IMR-90 (cell line): ENCODE measurements around the gene FAM229A. TPM values are rescaled to one million over a fixed set of nuclear protein-coding genes. Genes with fewer than 3 reads are reported as not detected.
A peak's percentile ranks its signal among the peaks of the same experiment; 100 is the strongest.

Experiments used
- ATAC-seq: fragments of 200-7000 bp; cut with Tn5 transposase; 2 replicates; pipeline ENCODE4 v1.9.1; 2020; ENCODE audit warnings: low read depth, mild to moderate bottlenecking, moderate library complexity
- BruUV-seq: library from RNA; stranded (reverse); fragments of 400-500 nt; replicated peaks from 2 replicates; lab custom pipeline; 2021; lab: Mats Ljungman, UMichigan
- CTCF ChIA-PET: fragments of 300-600 bp; formaldehyde crosslinking; extraction: SDS; loops from one replicate; lab custom pipeline; 2021; ENCODE audit warnings: antibody characterized with exemption; lab: Yijun Ruan, JAX
- POLR2A ChIA-PET: fragments of 300-600 bp; sonication (Branson Sonifier 250); formaldehyde crosslinking; loops from one replicate; lab custom pipeline; 2022; ENCODE audit warnings: antibody characterized with exemption; ENCODE audit not compliant: unreplicated experiment; lab: Charles Lee
- DNase-seq: peaks from one replicate; pipeline ENCODE4 v3.0.0; 2013
- H2AFZ ChIP-seq: replicated peaks from 2 replicates; pipeline ENCODE3; 2013; ENCODE audit warnings: low read length, mild to moderate bottlenecking; ENCODE audit not compliant: poor library complexity
- H2AK5ac ChIP-seq: 2 replicates; pipeline ENCODE4 v1.6.1; 2013; ENCODE audit warnings: low read depth, low read length, inconsistent platforms
- H2AK9ac ChIP-seq: replicated peaks from 2 replicates; pipeline ENCODE3; 2013; ENCODE audit warnings: mild to moderate bottlenecking, low read depth, low read length, moderate library complexity; ENCODE audit not compliant: poor library complexity
- H2BK120ac ChIP-seq: 2 replicates; pipeline ENCODE4 v1.6.1; 2013; ENCODE audit warnings: low read depth, low read length, inconsistent platforms
- H2BK15ac ChIP-seq: 3 replicates; pipeline ENCODE4 v1.6.1; 2013; ENCODE audit warnings: low read depth, low read length, inconsistent platforms
- H2BK20ac ChIP-seq: 2 replicates; pipeline ENCODE4 v1.6.1; 2013; ENCODE audit warnings: low read depth, mild to moderate bottlenecking, inconsistent platforms, low read length, moderate library complexity
- H2BK5ac ChIP-seq: 2 replicates; pipeline ENCODE4 v1.6.1; 2013; ENCODE audit warnings: mild to moderate bottlenecking, low read depth, low read length, inconsistent platforms; ENCODE audit not compliant: poor library complexity, severe bottlenecking
- H3K14ac ChIP-seq: replicated peaks from 2 replicates; pipeline ENCODE4 v1.6.1; 2013; ENCODE audit warnings: low read depth, low read length, inconsistent platforms
- H3K18ac ChIP-seq: 2 replicates; pipeline ENCODE4 v1.6.1; 2013; ENCODE audit warnings: low read depth, low read length, control low read depth
- H3K23ac ChIP-seq: 2 replicates; pipeline ENCODE4 v1.6.1; 2013; ENCODE audit warnings: low read depth, low read length, inconsistent platforms
- H3K27ac ChIP-seq: 2 replicates; pipeline ENCODE4 v1.5.1; 2013; ENCODE audit warnings: mild to moderate bottlenecking, control low read depth, low read length; ENCODE audit not compliant: insufficient read depth
- H3K27me3 ChIP-seq: 2 replicates; pipeline ENCODE4 v1.6.1; 2013; ENCODE audit warnings: low read length; ENCODE audit not compliant: control insufficient read depth, insufficient read depth
- H3K36me3 ChIP-seq: 2 replicates; pipeline ENCODE4 v1.6.1; 2013; ENCODE audit warnings: low read length, mixed read lengths; ENCODE audit not compliant: control insufficient read depth, insufficient read depth
- H3K4ac ChIP-seq: 2 replicates; pipeline ENCODE4 v1.6.1; 2013; ENCODE audit warnings: low read depth, low read length, inconsistent platforms
- H3K4me1 ChIP-seq: 2 replicates; pipeline ENCODE4 v1.6.1; 2013; ENCODE audit warnings: low read length, mixed read lengths; ENCODE audit not compliant: control insufficient read depth, insufficient read depth
- H3K4me2 ChIP-seq: 2 replicates; pipeline ENCODE4 v1.6.1; 2013; ENCODE audit warnings: low read depth, mild to moderate bottlenecking, control low read depth, low read length, moderate library complexity
- H3K4me3 ChIP-seq: 2 replicates; pipeline ENCODE4 v1.5.1; 2013; ENCODE audit warnings: low read depth, mild to moderate bottlenecking, control low read depth, low read length, moderate library complexity; ENCODE audit not compliant: insufficient read depth
- H3K56ac ChIP-seq: 2 replicates; pipeline ENCODE4 v1.6.1; 2013; ENCODE audit warnings: low read length, inconsistent platforms; ENCODE audit not compliant: insufficient read depth; ENCODE audit errors: extremely low read depth
- H3K79me1 ChIP-seq, 2 experiments: 2 replicates each; pipeline ENCODE4 v1.6.1; 2013; ENCODE audit warnings: low read length in 2 of 2, inconsistent platforms in 1 of 2, low read depth in 1 of 2
- H3K9ac ChIP-seq: 2 replicates; pipeline ENCODE4 v1.6.1; 2013; ENCODE audit warnings: low read depth, low read length, control low read depth
- H3K9me1 ChIP-seq: 2 replicates; pipeline ENCODE4 v1.6.1; 2013; ENCODE audit warnings: low read length, inconsistent platforms; ENCODE audit not compliant: insufficient read depth
- H3K9me3 ChIP-seq: 2 replicates; pipeline ENCODE4 v1.6.1; 2013; ENCODE audit warnings: low read length; ENCODE audit not compliant: control insufficient read depth, insufficient read depth
- H4K20me1 ChIP-seq: 2 replicates; pipeline ENCODE4 v1.6.1; 2013; ENCODE audit warnings: low read length, inconsistent platforms; ENCODE audit not compliant: insufficient read depth
- H4K5ac ChIP-seq: 2 replicates; pipeline ENCODE4 v1.6.1; 2013; ENCODE audit warnings: mild to moderate bottlenecking, low read depth, low read length, control low read depth
- H4K8ac ChIP-seq, 2 experiments: 2 replicates each; pipeline ENCODE4 v1.6.1; 2013; ENCODE audit warnings: low read depth in 2 of 2, low read length in 2 of 2, control low read depth in 1 of 2, inconsistent platforms in 1 of 2
- H4K91ac ChIP-seq: 2 replicates; pipeline ENCODE4 v1.6.1; 2013; ENCODE audit warnings: low read depth, low read length, inconsistent platforms; ENCODE audit not compliant: insufficient read depth
- BHLHE40 ChIP-seq: fragments of 150-350 bp; IDR thresholded peaks from 2 replicates; pipeline ENCODE4 v1.6.1; 2016; ENCODE audit warnings: mild to moderate bottlenecking, low read depth, low read length
- CEBPB ChIP-seq: IDR thresholded peaks from 2 replicates; pipeline ENCODE4 v1.6.1; 2012; ENCODE audit warnings: low read depth, low read length, improper control_type of control experiment
- CHD1 ChIP-seq: IDR thresholded peaks from 2 replicates; pipeline ENCODE4 v1.6.1; 2012; ENCODE audit warnings: low read depth, low read length, improper control_type of control experiment
- CTCF ChIP-seq: conservative IDR thresholded peaks from 2 replicates; pipeline ENCODE4 v1.5.1; 2012; ENCODE audit warnings: mild to moderate bottlenecking, low read depth, low read length, improper control_type of control experiment
- ELK1 ChIP-seq: fragments of 150-350 bp; IDR thresholded peaks from 2 replicates; pipeline ENCODE4 v1.6.1; 2016; ENCODE audit warnings: low read depth, mild to moderate bottlenecking, low read length, moderate library complexity, borderline replicate concordance
- FOS ChIP-seq: fragments of 150-350 bp; IDR thresholded peaks from 2 replicates; pipeline ENCODE4 v1.6.1; 2016; ENCODE audit warnings: low read depth, low read length
- MXI1 ChIP-seq: IDR thresholded peaks from 2 replicates; pipeline ENCODE4 v1.6.1; 2012; ENCODE audit warnings: low read depth, mild to moderate bottlenecking, low read length, moderate library complexity, borderline replicate concordance
- NFE2L2 ChIP-seq: fragments of 150-350 bp; IDR thresholded peaks from 2 replicates; pipeline ENCODE4 v1.6.1; 2016; ENCODE audit warnings: low read depth, mild to moderate bottlenecking, low read length
- POLR2A ChIP-seq: IDR thresholded peaks from 2 replicates; pipeline ENCODE4 v1.6.1; 2012; ENCODE audit warnings: mild to moderate bottlenecking, low read depth, low read length
- RAD21 ChIP-seq: IDR thresholded peaks from 2 replicates; pipeline ENCODE4 v1.6.1; 2012; ENCODE audit warnings: low read length, improper control_type of control experiment
- RCOR1 ChIP-seq: IDR thresholded peaks from 2 replicates; pipeline ENCODE4 v1.6.1; 2012; ENCODE audit warnings: mild to moderate bottlenecking, low read length, improper control_type of control experiment; ENCODE audit not compliant: insufficient replicate concordance
- RFX5 ChIP-seq: IDR thresholded peaks from 2 replicates; pipeline ENCODE4 v1.8.0; 2012; ENCODE audit warnings: low read depth, mild to moderate bottlenecking, low read length, moderate library complexity
- USF2 ChIP-seq: fragments of 150-350 bp; IDR thresholded peaks from 2 replicates; pipeline ENCODE4 v1.6.1; 2017; ENCODE audit warnings: mild to moderate bottlenecking, antibody characterized with exemption, low read length, low read depth
- WGBS, 2 experiments: methylation state at CpG; one replicate each; pipeline versions ENCODE4 v1.1.5 to v1.1.7; 2013; ENCODE audit warnings: missing lambda C conversion rate in 2 of 2; ENCODE audit not compliant: insufficient read length in 1 of 2; ENCODE audit errors: extremely low coverage in 2 of 2; 5-methylcytosine and 5-hydroxymethylcytosine counted together
- dilution Hi-C: fragments of 300-500 bp; cut with HindIII; formaldehyde crosslinking; loops from one replicate; pipeline ENCODE4 v1.14.3; 2018; ENCODE audit warnings: low sequenced_read_pairs; ENCODE audit not compliant: unreplicated experiment
- in situ Hi-C: fragments of 300-500 bp; cut with MboI; formaldehyde crosslinking; loops from 3 replicates; pipeline ENCODE4 v1.14.3; 2019; ENCODE audit warnings: low sequenced_read_pairs, inconsistent platforms, mixed read lengths
- intact Hi-C: fragments of 100-400 bp; cut with micrococcal nuclease; formaldehyde crosslinking; loops from 2 replicates; pipeline ENCODE4 v1.10.0; 2022
- polyA plus RNA-seq, 3 experiments: library from polyadenylated mRNA; depleted of rRNA; stranded (reverse); fragments of >200 nt; gene quantifications; 2 replicates each; pipeline ENCODE4 v1.2.3, GENCODE V29; 2012; ENCODE audit warnings: low replicate concordance in 1 of 3
- total RNA-seq: library from RNA; depleted of rRNA; stranded (reverse); fragments of >200 nt; gene quantifications from 2 replicates; pipeline ENCODE4 v1.2.3, GENCODE V29; 2012

Gene FAM229A
- total and polyA plus RNA-seq, 2 of the 4 experiments (the other 2 are of a cell fraction) = 0.36 to 4.3 TPM

- 0% methylated on average over 33 of the region's 48 CpGs; no CpG with 5 or more reads in 1 of the 2 experiments for WGBS, 2 experiments
- peak within 1 kb of the TSS; percentile 67; the same call in 1 of the 2 replicates for H2AK5ac ChIP-seq
- peak within 1 kb of the TSS; percentile 80 for H2BK5ac ChIP-seq
- H3K79me1 ChIP-seq = peaks cover 31 to 55% of the 10 kb centered on the region in 2 experiments
- no peaks in the 10 kb centered on the region for H3K27me3 ChIP-seq
- H4K8ac ChIP-seq = peak within 1 kb of the TSS; percentile 52 to 91; a peak in 3 of 4 replicates
- peaks cover 3% of the 10 kb centered on the region; the same call in 1 of the 2 replicates for H4K20me1 ChIP-seq
- ChIA-PET CTCF (interaction anchor here (0.6 to 1.3 kb wide), 4 partner anchors 16 to 179 kb away, joined by 4 to 10 read pairs (median 4); no protein-coding TSS in a partner anchor), POLR2A (interaction anchor here (0.6 kb wide), 2 partner anchors 58 to 333 kb away, joined by 3 to 7 read pairs; partner anchors contain the start of gene MARCKSL1)
- H3K36me3 ChIP-seq = peaks cover 15% of the 10 kb centered on the region
- DNase-seq (peak; percentile 98), ATAC-seq (peak; percentile 98)
- H2AK9ac ChIP-seq = peak within 1 kb of the TSS; percentile 91
- H2AFZ ChIP-seq = peak within 1 kb of the TSS; percentile 94
- peak within 1 kb of the TSS; percentile 45; the same call in 1 of the 2 replicates for H3K56ac ChIP-seq
- H2BK15ac ChIP-seq = peak within 1 kb of the TSS; percentile 16; the same call in 1 of the 3 replicates
- H3K4me1 ChIP-seq = peaks cover 4% of the 10 kb centered on the region
- H3K14ac ChIP-seq = peak within 1 kb of the TSS; percentile 90
- H3K4ac ChIP-seq = peak within 1 kb of the TSS; percentile 86
- peak within 1 kb of the TSS; percentile 88 for H3K9ac ChIP-seq
- in situ Hi-C loops = no loop called here
- H3K9me1 ChIP-seq = peaks cover 8% of the 10 kb centered on the region; the same call in 1 of the 2 replicates
- peak within 1 kb of the TSS; percentile 73 for H3K4me3 ChIP-seq
- no peak within 1 kb of the TSS for H2BK20ac ChIP-seq
- peak within 1 kb of the TSS; percentile 78 for H4K91ac ChIP-seq
- no TSS peak for BruUV-seq
- peak within 1 kb of the TSS; percentile 83 for H3K27ac ChIP-seq
- H4K5ac ChIP-seq = peak within 1 kb of the TSS; percentile 59
- peak within 1 kb of the TSS; percentile 92 for H3K4me2 ChIP-seq
- intact Hi-C loops = loop anchor here (1.0 to 5.0 kb wide), 2 partner anchors 57 to 179 kb away; partner anchors contain the start of gene MARCKSL1
- peak within 1 kb of the TSS; percentile 77 for H3K23ac ChIP-seq
- H2BK120ac ChIP-seq = peak within 1 kb of the TSS; percentile 51
- dilution Hi-C loops = no loop called here
- no peaks in the 10 kb centered on the region for H3K9me3 ChIP-seq
- peak within 1 kb of the TSS; percentile 15 for H3K18ac ChIP-seq
- TF ChIP-seq NFE2L2 = 0 out of 2 replicates have a peak, but pooled peaks have one; percentile 5
- TF ChIP-seq CHD1 = no peak
- peak; percentile 27; the same call in 1 of the 2 replicates for TF ChIP-seq CEBPB
- no peak for TF ChIP-seq RFX5
- no peak for TF ChIP-seq ELK1
- TF ChIP-seq MXI1 = peak; percentile 37; the same call in 1 of the 2 replicates
- no peak for TF ChIP-seq RAD21
- TF ChIP-seq USF2 = no peak
- no peak for TF ChIP-seq FOS
- no peak for TF ChIP-seq CTCF
- TF ChIP-seq RCOR1 = no peak
- no peak; the same call in 1 of the 2 replicates for TF ChIP-seq BHLHE40
- peak; percentile 91 for TF ChIP-seq POLR2A
These were observed 32.0 kb upstream of the FAM229A start, which contains the start of gene BSDC1 for GRCh38 chr1:32394141-32394889. TSS of gene BSDC1 (minus strand) at chr1:32394441. CDS start at chr1:32394414, 27 bp downstream.
